ENCODE results near the gene LTBR. TPM values are rescaled to one million over a fixed set of nuclear protein-coding genes. Genes with fewer than 3 reads are reported as not detected.

LTBR gene
- polyA plus RNA-seq, 1 donor from 2014 or later: not detected

DNA sequence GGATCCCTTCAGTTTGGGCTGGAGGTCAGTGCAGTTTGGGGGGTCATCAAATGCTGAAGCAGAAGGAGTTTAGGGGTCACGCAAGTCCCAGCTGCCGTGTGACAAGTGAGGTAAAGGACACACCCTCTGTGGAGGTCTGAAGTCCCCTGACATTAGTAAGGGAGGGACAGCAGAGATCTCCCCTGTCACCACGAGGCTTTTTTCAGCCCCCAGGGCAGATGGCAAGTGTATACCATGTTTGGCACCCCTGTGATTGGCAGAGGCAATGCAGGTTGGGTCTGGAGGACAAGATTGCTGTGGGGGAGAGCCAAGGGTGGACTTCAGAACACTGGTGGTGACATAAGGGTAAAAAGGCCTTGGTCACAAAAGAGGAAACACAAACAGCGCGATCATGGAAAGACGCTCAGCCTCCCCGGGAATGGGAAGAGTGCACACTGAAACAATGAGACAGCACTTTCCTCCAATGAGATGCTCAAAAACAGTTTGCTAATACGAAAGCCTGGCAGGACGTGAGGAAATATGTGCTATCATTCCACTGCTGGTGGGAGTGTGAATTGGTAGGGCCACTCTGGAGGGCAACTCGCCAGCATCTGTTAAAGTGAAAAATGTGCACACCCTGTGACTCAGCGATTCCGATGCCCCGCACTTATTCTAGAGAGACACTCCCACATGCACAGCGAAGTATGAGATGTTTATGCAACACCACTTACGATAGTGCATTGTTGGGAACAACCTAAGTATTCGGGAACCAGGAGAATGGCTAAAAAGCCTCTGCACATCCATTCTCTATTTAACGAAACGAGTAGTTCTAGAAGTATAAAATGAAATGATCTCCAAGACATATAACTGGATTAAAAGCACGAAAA lies 46.4 kb downstream of the LTBR start:
- Mint-ChIP-seq H3K36me3 (peaks cover 3% of the 10 kb centered on the region), H3K9me3 (no peaks in the 10 kb centered on the region), H3K27ac (peak overlapping the region; percentile 57 to 92 (median 67)), H3K27me3 (no peaks in the 10 kb centered on the region), H3K4me1 (peaks cover 47 to 63% (median 55%) of the 10 kb centered on the region in 3 donors), H3K4me3 (peak overlapping the region in 3 of 4 donors; percentile 32 to 90 (median 72))

DNA sequence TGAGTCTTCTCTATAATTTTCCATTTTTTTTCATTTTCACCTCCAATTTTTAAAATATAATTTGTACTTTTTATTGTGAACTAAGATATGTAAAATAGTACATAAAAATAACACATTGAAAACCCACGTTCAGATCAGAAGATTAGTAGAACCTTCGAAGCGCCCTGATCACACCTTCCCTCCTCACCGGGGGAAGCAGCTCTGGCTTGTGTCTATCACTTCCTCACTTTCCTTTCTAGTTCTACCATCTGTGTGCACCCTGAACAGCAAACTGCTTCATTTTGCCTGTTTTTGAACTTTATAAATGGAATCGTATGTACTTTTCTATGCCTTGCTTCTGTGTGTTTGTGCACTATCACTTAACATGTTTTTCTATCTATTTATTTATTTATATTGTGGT lies 49.0 kb downstream of the LTBR start:
- peak overlapping the region; percentile 58 to 65 (median 62) for H3K27ac Mint-ChIP-seq
- no peaks in the 10 kb centered on the region for H3K36me3 Mint-ChIP-seq

DNA sequence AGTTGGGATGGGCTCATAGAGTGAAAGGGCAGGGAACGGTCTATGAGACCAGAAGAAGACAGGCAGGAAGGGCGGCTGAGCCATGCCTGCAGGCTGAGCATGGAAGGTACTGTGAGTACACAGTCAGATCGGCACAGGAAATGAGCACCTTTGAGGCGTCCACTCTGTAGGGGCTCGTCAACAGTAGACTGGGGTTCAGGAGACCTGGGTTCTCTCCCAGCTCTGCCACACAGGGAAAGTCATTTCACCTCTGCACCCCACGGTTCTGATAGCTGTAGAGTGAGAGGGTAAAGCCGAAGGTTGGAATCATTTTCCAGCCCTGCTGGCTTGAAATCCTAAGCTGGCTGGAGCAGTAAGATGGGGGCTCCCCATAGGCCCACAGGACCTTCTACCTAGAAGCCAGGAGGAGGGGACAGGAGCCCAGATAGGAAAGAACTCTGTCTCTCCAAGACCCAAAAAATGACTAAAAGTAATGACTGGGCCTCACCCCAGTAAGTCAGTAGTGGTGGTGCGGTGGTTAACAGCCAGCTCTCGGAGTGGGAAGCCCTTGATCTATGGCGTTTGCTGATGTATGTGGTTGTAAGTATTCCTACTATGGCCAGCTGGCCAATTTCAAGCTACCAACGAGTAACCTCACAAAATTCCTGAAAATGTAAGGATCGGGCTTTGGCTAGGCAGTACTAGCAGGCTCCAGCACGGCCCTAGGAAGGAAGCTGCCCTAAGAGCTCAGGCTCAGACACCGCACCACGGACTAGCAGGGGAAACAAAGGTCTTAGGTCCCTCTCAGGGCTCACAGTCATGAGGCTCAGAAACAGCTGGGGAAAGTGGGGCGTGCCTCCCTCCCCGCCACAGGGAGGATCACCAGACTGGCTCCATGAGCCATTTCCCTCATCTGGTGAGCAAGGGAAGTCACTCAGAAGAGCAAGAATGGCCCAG lies 50.5 kb downstream of the LTBR start:
- peak overlapping the region in 2 of 3 donors; percentile 31 to 62 for H3K27ac Mint-ChIP-seq
- peaks cover 30 to 38% (median 33%) of the 10 kb centered on the region in 3 donors for H3K4me1 Mint-ChIP-seq
- H3K36me3 Mint-ChIP-seq: no peaks in the 10 kb centered on the region
- H3K9me3 Mint-ChIP-seq: no peaks in the 10 kb centered on the region
- no peaks in the 10 kb centered on the region for H3K27me3 Mint-ChIP-seq
- peak overlapping the region in 3 of 4 donors; percentile 52 to 93 (median 84) for H3K4me3 Mint-ChIP-seq

More for the DNA sequence above, 49.0 kb downstream of the LTBR start:
- Mint-ChIP-seq H3K27me3 (no peaks in the 10 kb centered on the region), H3K4me3 (peak overlapping the region in 2 of 4 donors; percentile 82 to 85), H3K9me3 (no peaks in the 10 kb centered on the region), H3K4me1 (peaks cover 35 to 43% (median 38%) of the 10 kb centered on the region in 3 donors)

DNA sequence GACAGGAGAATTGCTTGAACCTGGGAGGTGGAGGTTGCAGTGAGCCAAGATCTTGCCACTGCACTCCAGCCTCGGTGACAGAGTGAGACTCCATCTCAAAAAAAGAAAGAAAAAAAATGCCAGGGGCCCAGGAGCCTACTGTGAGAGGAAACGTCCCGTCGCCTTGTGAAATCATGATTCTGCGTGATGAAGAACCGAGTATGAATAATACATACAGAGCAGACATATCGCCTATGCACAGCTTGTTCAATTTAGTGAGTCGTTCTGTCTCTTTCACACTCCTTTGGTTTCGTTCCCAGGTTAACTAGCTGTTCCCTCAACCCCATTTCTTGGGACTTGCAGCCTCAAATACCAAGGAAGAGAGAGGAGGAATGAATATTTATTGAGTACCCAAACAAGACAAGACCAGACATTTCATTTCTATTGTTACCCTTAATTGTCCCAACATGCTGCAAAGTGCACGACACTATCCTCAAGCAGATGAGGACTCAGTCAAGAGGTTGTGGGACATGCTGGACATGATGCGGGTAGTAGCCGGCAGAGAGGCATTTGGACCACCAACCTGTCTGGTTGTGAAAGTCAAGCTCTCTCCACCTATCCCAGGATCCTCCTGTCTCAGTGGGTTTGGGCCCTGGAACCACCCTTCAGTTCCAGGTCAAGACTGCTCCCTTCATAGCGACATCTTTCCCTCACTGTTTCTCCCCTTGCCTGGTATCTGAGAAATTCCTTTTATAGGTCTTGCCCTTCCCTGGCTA lies 52.2 kb downstream of the LTBR start:
- Mint-ChIP-seq H3K4me3 (no peak overlapping the region), H3K4me1 (peaks cover 18 to 22% (median 22%) of the 10 kb centered on the region in 3 donors), H3K9me3 (no peaks in the 10 kb centered on the region), H3K27me3 (no peaks in the 10 kb centered on the region), H3K27ac (peak overlapping the region in 1 of 3 donors; percentile 10), H3K36me3 (no peaks in the 10 kb centered on the region)

DNA sequence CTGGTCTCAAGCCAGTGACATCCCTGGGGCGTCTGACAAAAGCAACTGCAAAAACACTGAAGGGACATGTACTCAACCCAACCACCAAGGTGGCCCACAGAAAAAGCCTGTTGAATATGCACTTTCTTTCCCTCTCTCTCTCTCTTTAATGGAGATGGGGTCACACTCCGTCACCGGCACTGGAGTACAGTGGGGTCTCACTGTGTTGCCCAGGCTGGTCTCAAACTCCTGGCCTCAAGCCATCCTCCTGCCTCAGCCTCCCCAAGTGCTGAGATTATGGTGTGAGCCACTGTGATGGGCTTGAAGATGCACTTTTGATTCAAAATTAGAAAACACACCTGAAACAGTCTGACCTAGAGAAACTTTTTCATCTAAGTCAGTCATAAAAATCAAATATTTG lies 53.6 kb downstream of the LTBR start:
- Mint-ChIP-seq H3K9me3 (no peaks in the 10 kb centered on the region), H3K36me3 (no peaks in the 10 kb centered on the region), H3K27ac (no peak overlapping the region), H3K4me1 (peaks cover 20 to 23% (median 21%) of the 10 kb centered on the region in 3 donors), H3K27me3 (no peaks in the 10 kb centered on the region), H3K4me3 (no peak overlapping the region)

- H3K4me3 Mint-ChIP-seq: no peak overlapping the region
- H3K27me3 Mint-ChIP-seq: no peaks in the 10 kb centered on the region
- H3K36me3 Mint-ChIP-seq: no peaks in the 10 kb centered on the region
- no peak overlapping the region for H3K27ac Mint-ChIP-seq
- peaks cover 19 to 24% (median 20%) of the 10 kb centered on the region in 3 donors for H3K4me1 Mint-ChIP-seq
- H3K9me3 Mint-ChIP-seq: no peaks in the 10 kb centered on the region
Observed at GRCh38 chr12:6438345-6438744, 54.4 kb downstream of the LTBR start.

GRCh38 chr12:6440391-6440790 lies 56.4 kb downstream of the LTBR start:
- Mint-ChIP-seq H3K27me3 (no peaks in the 10 kb centered on the region), H3K27ac (no peak overlapping the region), H3K4me3 (no peak overlapping the region), H3K36me3 (no peaks in the 10 kb centered on the region), H3K9me3 (no peaks in the 10 kb centered on the region), H3K4me1 (peaks cover 21 to 26% (median 26%) of the 10 kb centered on the region in 3 donors)

Other genes with a start within 250 kb of the LTBR start
- 9.6 TPM for gene CD9, start 183.8 kb upstream of the LTBR start, polyA plus RNA-seq
- gene PLEKHG6, start 73.5 kb upstream of the LTBR start, polyA plus RNA-seq: not detected
- 2.4 TPM for gene TNFRSF1A, start 42.1 kb upstream of the LTBR start, polyA plus RNA-seq
- not detected for gene SCNN1A, start 8.6 kb upstream of the LTBR start, polyA plus RNA-seq
- gene CD27, start 60.8 kb downstream of the LTBR start, polyA plus RNA-seq: 264 TPM
- gene TAPBPL, start 67.9 kb downstream of the LTBR start, polyA plus RNA-seq: 125 TPM
- 8.1 TPM for gene VAMP1, start 86.5 kb downstream of the LTBR start, polyA plus RNA-seq
- 165 TPM for gene MRPL51, start 109.1 kb downstream of the LTBR start, polyA plus RNA-seq
- gene NCAPD2, start 109.9 kb downstream of the LTBR start, polyA plus RNA-seq: 21.1 TPM
- gene GAPDH, start 150.4 kb downstream of the LTBR start, polyA plus RNA-seq: 1,479 TPM
- 12.3 TPM for gene IFFO1, start 171.9 kb downstream of the LTBR start, polyA plus RNA-seq
- gene NOP2, start 184.1 kb downstream of the LTBR start, polyA plus RNA-seq: 24.9 TPM
- 55.2 TPM for gene CHD4, start 223.2 kb downstream of the LTBR start, polyA plus RNA-seq